Measurements from ENCODE around the gene RFC1.

Gene RFC1

DNA sequence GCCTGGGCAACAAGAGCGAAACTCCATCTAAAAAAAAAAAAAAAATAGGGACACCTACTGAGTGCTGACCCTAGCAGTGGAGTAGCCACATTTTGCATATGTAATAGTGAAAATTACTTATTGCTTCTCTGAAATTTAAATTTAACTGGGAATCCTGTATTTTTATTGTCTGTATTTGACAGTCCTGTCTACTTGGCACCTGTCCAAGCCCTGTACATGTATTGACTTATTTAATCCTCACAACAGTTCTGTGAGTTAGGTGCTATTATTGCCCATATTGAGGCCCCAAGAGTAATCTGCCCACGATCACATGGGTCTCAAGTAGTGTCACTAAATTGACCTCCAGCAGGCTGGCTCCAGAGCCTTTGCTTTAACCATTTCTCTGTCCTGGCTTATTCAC lies 102.3 kb downstream of the RFC1 start:
- TF ChIP-seq, protein P1, sequence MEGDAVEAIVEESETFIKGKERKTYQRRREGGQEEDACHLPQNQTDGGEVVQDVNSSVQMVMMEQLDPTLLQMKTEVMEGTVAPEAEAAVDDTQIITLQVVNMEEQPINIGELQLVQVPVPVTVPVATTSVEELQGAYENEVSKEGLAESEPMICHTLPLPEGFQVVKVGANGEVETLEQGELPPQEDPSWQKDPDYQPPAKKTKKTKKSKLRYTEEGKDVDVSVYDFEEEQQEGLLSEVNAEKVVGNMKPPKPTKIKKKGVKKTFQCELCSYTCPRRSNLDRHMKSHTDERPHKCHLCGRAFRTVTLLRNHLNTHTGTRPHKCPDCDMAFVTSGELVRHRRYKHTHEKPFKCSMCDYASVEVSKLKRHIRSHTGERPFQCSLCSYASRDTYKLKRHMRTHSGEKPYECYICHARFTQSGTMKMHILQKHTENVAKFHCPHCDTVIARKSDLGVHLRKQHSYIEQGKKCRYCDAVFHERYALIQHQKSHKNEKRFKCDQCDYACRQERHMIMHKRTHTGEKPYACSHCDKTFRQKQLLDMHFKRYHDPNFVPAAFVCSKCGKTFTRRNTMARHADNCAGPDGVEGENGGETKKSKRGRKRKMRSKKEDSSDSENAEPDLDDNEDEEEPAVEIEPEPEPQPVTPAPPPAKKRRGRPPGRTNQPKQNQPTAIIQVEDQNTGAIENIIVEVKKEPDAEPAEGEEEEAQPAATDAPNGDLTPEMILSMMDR (IDR thresholded peaks at IDR 0.05; ENCODE audit: insufficient read depth, low read depth, low read length, missing control alignments) = no peak
- no peak overlapping the region for H3K4me3 ChIP-seq (ENCODE audit: low read length)
- DNase-seq (ENCODE audit: low read depth) = peak; percentile 7

DNA sequence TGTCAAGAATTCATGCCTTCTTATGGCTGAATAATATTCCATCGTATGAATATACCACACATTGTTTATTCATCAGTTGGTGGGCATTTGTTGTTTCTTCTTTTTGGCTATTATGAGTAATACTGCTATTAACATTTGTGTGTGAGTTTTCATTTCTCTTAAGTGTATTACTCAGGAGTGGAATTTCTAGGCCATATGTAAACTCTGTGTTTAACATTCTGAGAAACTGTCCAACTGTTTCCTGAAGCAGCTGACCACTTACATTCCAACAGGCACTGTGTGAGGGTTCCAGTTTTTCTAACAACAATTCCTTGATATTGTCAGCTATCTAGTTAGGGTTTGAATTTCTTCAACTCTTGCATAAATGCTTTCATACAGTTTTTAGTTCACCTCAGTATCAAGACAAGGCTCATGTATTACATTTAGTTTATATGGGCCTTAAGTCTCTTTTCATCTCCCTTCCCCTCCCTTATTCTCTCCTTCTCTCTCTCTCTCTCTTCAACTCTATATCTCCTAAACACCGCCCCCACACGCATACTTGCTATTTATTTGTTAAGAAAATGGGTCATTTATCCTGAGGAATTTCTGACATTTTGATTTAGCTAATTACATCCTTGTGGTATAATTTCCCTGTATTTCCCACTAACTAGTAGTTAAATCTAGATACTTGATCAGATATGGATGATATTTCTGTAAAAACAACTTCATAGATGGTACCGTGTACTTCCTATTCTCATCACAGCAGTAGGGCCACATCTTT lies 106.4 kb downstream of the RFC1 start:
- TF ChIP-seq, protein P1 (IDR thresholded peaks at IDR 0.05; ENCODE audit: insufficient read depth, low read depth, low read length, missing control alignments) = no peak
- DNase-seq (ENCODE audit: low read depth) = no peak
- H3K4me3 ChIP-seq (ENCODE audit: low read length) = no peak overlapping the region

DNA sequence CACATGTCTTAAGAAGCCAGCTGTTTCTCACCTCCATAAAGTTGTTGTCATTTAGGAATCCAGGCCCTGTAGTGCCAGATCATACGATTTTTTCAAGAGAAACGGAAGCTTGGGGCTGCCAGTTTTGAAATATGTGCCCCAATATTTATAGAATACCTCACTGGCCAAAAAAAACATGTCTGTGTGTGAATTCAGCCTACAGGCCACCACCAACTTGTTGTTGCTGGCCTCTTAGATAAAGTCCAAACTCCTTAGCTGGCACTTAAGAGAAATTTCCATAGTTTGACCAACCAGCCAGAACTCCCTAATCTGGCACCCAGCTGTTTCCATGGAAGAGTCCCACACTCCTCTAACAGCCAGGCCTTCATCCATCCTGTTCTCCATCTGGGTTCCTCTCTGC lies 109.7 kb downstream of the RFC1 start:
- TF ChIP-seq, protein P1 (IDR thresholded peaks at IDR 0.05; ENCODE audit: insufficient read depth, low read depth, low read length, missing control alignments) = no peak
- DNase-seq (ENCODE audit: low read depth) = no peak
- no peak overlapping the region for H3K4me3 ChIP-seq (ENCODE audit: low read length)

DNA sequence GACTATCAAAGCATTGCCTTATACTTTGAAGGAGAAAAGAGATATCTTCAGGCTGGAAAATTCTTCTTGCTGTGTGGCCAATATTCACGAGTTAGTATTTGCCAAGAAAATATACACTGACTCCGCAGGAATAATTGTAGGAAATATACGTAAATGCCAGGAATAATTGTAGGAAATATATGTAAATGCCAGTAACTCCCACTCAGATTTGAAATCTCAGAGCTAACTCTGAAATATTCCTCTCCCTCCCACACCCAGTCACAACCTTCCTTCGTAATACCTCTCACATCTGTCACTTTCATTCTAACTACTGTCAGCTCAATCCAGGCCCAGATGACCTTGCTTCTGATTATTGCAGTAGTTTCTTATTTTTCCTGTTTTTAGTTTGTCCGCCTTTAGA lies 110.3 kb downstream of the RFC1 start:
- TF ChIP-seq, protein P1 (IDR thresholded peaks at IDR 0.05; ENCODE audit: insufficient read depth, low read depth, low read length, missing control alignments) = no peak
- DNase-seq (ENCODE audit: low read depth) = no peak
- H3K4me3 ChIP-seq (ENCODE audit: low read length) = no peak overlapping the region

DNA sequence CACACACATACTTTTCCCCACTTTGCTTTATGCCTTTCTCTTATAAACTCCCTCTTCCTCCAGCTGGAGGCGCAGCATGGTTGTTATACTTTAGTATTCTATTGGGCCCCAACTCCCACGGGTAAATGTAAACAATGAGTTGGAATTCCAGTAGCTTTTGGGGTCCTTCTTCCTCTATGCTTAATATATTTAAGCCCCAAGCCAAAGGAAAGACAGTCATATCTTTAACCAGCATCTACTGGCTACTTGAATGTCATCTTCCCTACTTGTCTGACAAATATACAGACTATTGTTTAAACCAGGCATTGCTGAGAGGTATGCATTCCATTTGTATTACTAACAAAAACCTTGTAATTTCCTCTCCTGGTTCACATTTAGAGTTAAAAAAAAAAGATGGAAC lies 110.9 kb downstream of the RFC1 start:
- no peak overlapping the region for H3K4me3 ChIP-seq (ENCODE audit: low read length)
- TF ChIP-seq, protein P1 (IDR thresholded peaks at IDR 0.05; ENCODE audit: insufficient read depth, low read depth, low read length, missing control alignments) = no peak
- peak; percentile 68 for DNase-seq (ENCODE audit: low read depth)

DNA sequence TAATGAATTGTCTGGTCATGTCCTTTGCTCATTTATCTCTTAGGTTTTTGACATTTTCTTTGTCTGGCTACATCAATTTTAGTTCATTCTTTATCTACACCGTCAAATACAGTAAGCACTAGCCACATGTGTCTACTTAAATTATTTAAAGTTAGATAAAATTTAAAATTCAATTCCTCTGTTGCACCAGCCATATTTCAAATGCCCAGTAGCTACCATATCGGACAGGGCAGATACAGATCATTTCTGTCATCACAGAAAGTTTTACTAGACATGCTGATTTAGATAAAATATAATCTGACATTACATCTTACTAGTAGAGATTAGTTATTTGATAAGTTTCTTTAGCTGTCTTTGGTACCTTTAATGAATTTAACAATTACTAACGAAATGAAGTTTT lies 122.7 kb downstream of the RFC1 start:
- TF ChIP-seq, protein P1 (IDR thresholded peaks at IDR 0.05; ENCODE audit: insufficient read depth, low read depth, low read length, missing control alignments) = no peak
- no peak overlapping the region for H3K4me3 ChIP-seq (ENCODE audit: low read length)
- no peak for DNase-seq (ENCODE audit: low read depth)

Data from epithelial cell of esophagus (primary cell).